HepG2 (cell line): ENCODE data around the gene WDR54. TPM values are rescaled to one million over a fixed set of nuclear protein-coding genes. Genes with fewer than 3 reads are reported as not detected.
A peak's percentile ranks its signal among the peaks of the same experiment; 100 is the strongest.

Source experiments
- ELF4 ChIP-seq: sonication (generic); formaldehyde crosslinking; IDR thresholded peaks from 2 replicates; pipeline ENCODE4 v1.5.0; 2020; ENCODE audit warnings: missing genetic modification reagents, mild to moderate bottlenecking, moderate library complexity, borderline replicate concordance
- FOXO1 ChIP-seq: sonication (generic); formaldehyde crosslinking; IDR thresholded peaks from 2 replicates; pipeline ENCODE4 v1.4.0; 2020; ENCODE audit warnings: missing genetic modification reagents
- KDM6A ChIP-seq: IDR thresholded peaks from 2 replicates; pipeline ENCODE4 v1.6.1; 2016; ENCODE audit warnings: low read depth
- POLR2G ChIP-seq: fragments of 200-400 bp; formaldehyde crosslinking; IDR thresholded peaks from 2 replicates; pipeline ENCODE4 v1.6.1; 2018; ENCODE audit warnings: mild to moderate bottlenecking, low read depth, low read length, moderate library complexity
- TBL1XR1 ChIP-seq: fragments of 150-350 bp; IDR thresholded peaks from 2 replicates; pipeline ENCODE4 v1.6.1; 2014; ENCODE audit warnings: borderline replicate concordance, low read length; ENCODE audit not compliant: partially characterized antibody
- TBX3 ChIP-seq: fragments of 450-650 bp; IDR thresholded peaks from 2 replicates; pipeline ENCODE4 v1.6.1; 2017; ENCODE audit warnings: antibody characterized with exemption, mild to moderate bottlenecking, inconsistent platforms, borderline replicate concordance
- TEAD3 ChIP-seq: optimal IDR thresholded peaks from 2 replicates; pipeline ENCODE3; 2016; ENCODE audit warnings: borderline replicate concordance
- ZBTB1 ChIP-seq: sonication (generic); formaldehyde crosslinking; IDR thresholded peaks from 2 replicates; pipeline ENCODE4 v1.4.0; 2020; ENCODE audit warnings: missing genetic modification reagents, borderline replicate concordance
- ZFP36L1 ChIP-seq: sonication (generic); formaldehyde crosslinking; IDR thresholded peaks from 2 replicates; pipeline ENCODE4 v1.8.0; 2022; ENCODE audit warnings: mild to moderate bottlenecking, missing genetic modification reagents, moderate library complexity
- ZNF543 ChIP-seq: sonication (generic); formaldehyde crosslinking; IDR thresholded peaks from 2 replicates; pipeline ENCODE4 v1.4.0; 2020; ENCODE audit warnings: mild to moderate bottlenecking, missing genetic modification reagents
- polyA plus RNA-seq, 8 experiments: library from polyadenylated mRNA; depleted of rRNA in 3 of 8; stranded (reverse) in 7 of 8; unstranded in 1 of 8; fragments of >200 nt; fragmentation: Illumina TruSeq in 4 of 8; extraction: Trizol in 4 of 8; gene quantifications; 2 replicates each; pipeline versions ENCODE4 v1.2.1 to v1.2.3, GENCODE V29; 2011 to 2016; ENCODE audit warnings: low read depth in 4 of 8, missing spikeins in 1 of 8, mixed read lengths in 1 of 8; ENCODE audit not compliant: insufficient read depth in 1 of 8
- total RNA-seq, 5 experiments: library from RNA; depleted of rRNA; stranded (reverse); fragments of >200 nt; fragmentation: Illumina TruSeq; extraction: Trizol; gene quantifications; 2 replicates each; pipeline ENCODE4 v1.2.3, GENCODE V29; 2016; ENCODE audit warnings: low read depth in 1 of 5
- TF ChIP-seq, protein P1 (sequence below): sonication (generic); formaldehyde crosslinking; IDR thresholded peaks from 2 replicates; pipeline ENCODE4 v1.4.0; 2020; ENCODE audit warnings: missing genetic modification reagents
- TF ChIP-seq, protein P2 (sequence below): sonication (generic); formaldehyde crosslinking; IDR thresholded peaks from 2 replicates; pipeline ENCODE4 v1.5.1; 2020; ENCODE audit warnings: missing genetic modification reagents, mild to moderate bottlenecking, borderline replicate concordance
- TF ChIP-seq, protein P3 (sequence below): IDR thresholded peaks from 2 replicates; pipeline ENCODE4 v1.6.1; 2018; ENCODE audit warnings: missing genetic modification reagents, mild to moderate bottlenecking, missing compliant biosample characterization
- TF ChIP-seq, protein P4 (sequence below): sonication (generic); formaldehyde crosslinking; IDR thresholded peaks from 2 replicates; pipeline ENCODE4 v1.8.0; 2022; ENCODE audit warnings: mild to moderate bottlenecking, missing genetic modification reagents, moderate library complexity
- TF ChIP-seq, protein P5 (sequence below): sonication (generic); formaldehyde crosslinking; IDR thresholded peaks from 2 replicates; pipeline ENCODE4 v1.4.0; 2020; ENCODE audit warnings: missing genetic modification reagents, mild to moderate bottlenecking, borderline replicate concordance
- TF ChIP-seq, protein P6 (sequence below): sonication (generic); formaldehyde crosslinking; IDR thresholded peaks from 2 replicates; pipeline ENCODE4 v1.5.0; 2020; ENCODE audit warnings: missing genetic modification reagents, mild to moderate bottlenecking, borderline replicate concordance

Gene WDR54
- total and polyA plus RNA-seq, 2 of the 13 experiments (the other 11 are each of a cell fraction or from before 2014, with no cell fraction given) = 2.0 to 17.3 TPM

DNA sequence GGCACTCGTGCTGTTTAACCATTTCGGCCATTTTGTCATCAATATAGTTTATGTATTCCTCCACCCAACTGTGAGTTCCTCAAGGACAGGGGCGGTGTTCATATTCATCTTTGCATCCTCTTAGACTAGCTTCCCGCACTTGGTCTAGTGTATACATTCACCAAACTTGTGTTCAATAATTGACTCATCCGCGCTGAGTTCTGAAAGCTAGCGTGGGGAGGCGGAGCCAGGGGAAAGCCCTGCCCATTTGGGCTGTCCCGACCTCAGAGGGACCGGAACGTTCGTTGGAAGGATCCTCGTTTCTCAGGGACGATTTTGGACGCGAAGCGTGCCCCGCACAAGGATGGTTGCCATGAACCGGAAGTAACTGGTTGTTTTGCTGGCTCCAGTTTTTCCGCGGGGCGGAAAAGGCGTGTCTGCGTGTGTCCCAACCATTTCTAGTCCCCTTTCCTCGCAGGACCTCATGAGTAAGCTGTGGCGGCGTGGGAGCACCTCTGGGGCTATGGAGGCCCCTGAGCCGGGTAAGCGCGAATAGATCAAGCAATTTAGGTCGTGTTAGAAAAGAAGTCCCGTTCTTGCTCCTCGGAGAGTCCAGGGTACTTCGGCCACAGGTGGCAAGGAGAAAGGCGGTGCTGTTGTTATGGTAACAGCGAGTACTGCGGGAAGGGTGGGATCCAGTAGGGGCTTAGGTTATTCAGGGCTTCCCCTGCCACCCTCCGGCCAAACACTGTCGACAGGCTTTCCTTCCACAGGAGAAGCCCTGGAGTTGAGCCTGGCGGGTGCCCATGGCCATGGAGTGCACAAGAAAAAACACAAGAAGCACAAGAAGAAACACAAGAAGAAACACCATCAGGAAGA is 33.4 kb downstream of the WDR54 start, which contains the start of gene INO80B (continued):
- peak; percentile 8; the same call in 1 of the 2 replicates for TF ChIP-seq TBX3
- peak; percentile 85 for TF ChIP-seq ZNF543
- TF ChIP-seq, protein P1, sequence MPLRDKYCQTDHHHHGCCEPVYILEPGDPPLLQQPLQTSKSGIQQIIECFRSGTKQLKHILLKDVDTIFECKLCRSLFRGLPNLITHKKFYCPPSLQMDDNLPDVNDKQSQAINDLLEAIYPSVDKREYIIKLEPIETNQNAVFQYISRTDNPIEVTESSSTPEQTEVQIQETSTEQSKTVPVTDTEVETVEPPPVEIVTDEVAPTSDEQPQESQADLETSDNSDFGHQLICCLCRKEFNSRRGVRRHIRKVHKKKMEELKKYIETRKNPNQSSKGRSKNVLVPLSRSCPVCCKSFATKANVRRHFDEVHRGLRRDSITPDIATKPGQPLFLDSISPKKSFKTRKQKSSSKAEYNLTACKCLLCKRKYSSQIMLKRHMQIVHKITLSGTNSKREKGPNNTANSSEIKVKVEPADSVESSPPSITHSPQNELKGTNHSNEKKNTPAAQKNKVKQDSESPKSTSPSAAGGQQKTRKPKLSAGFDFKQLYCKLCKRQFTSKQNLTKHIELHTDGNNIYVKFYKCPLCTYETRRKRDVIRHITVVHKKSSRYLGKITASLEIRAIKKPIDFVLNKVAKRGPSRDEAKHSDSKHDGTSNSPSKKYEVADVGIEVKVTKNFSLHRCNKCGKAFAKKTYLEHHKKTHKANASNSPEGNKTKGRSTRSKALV = no peak
- peak; percentile 91 for TF ChIP-seq FOXO1 (CRISPR knock-in tag)
- TF ChIP-seq, protein P2, sequence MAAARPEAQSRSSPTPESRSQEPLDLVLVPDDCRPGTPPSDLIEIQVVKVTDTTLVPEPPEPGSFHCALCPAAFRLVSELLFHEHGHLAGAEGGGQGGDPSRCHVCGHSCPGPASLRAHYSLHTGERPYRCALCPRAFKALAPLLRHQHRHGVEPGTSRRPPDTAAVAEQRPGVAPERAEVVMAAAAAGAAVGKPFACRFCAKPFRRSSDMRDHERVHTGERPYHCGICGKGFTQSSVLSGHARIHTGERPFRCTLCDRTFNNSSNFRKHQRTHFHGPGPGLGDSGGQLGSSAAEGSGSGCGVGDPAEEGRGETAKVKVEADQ (CRISPR knock-in tag) = peak; percentile 94
- peak; percentile 76 for TF ChIP-seq POLR2G
- peak; percentile 49; the same call in 1 of the 2 replicates for TF ChIP-seq ZFP36L1
- TF ChIP-seq, protein P3, sequence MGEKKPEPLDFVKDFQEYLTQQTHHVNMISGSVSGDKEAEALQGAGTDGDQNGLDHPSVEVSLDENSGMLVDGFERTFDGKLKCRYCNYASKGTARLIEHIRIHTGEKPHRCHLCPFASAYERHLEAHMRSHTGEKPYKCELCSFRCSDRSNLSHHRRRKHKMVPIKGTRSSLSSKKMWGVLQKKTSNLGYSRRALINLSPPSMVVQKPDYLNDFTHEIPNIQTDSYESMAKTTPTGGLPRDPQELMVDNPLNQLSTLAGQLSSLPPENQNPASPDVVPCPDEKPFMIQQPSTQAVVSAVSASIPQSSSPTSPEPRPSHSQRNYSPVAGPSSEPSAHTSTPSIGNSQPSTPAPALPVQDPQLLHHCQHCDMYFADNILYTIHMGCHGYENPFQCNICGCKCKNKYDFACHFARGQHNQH (CRISPR knock-in tag) = peak; percentile 97
- TF ChIP-seq, protein P4, sequence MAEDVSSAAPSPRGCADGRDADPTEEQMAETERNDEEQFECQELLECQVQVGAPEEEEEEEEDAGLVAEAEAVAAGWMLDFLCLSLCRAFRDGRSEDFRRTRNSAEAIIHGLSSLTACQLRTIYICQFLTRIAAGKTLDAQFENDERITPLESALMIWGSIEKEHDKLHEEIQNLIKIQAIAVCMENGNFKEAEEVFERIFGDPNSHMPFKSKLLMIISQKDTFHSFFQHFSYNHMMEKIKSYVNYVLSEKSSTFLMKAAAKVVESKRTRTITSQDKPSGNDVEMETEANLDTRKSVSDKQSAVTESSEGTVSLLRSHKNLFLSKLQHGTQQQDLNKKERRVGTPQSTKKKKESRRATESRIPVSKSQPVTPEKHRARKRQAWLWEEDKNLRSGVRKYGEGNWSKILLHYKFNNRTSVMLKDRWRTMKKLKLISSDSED (CRISPR knock-in tag) = no peak
- TF ChIP-seq ZBTB1 (CRISPR knock-in tag) = no peak
- TF ChIP-seq TBL1XR1 = peak; percentile 86
- no peak for TF ChIP-seq KDM6A (CRISPR knock-in tag)
- TF ChIP-seq TEAD3 (CRISPR knock-in tag) = peak; percentile 85
- TF ChIP-seq, protein P5, sequence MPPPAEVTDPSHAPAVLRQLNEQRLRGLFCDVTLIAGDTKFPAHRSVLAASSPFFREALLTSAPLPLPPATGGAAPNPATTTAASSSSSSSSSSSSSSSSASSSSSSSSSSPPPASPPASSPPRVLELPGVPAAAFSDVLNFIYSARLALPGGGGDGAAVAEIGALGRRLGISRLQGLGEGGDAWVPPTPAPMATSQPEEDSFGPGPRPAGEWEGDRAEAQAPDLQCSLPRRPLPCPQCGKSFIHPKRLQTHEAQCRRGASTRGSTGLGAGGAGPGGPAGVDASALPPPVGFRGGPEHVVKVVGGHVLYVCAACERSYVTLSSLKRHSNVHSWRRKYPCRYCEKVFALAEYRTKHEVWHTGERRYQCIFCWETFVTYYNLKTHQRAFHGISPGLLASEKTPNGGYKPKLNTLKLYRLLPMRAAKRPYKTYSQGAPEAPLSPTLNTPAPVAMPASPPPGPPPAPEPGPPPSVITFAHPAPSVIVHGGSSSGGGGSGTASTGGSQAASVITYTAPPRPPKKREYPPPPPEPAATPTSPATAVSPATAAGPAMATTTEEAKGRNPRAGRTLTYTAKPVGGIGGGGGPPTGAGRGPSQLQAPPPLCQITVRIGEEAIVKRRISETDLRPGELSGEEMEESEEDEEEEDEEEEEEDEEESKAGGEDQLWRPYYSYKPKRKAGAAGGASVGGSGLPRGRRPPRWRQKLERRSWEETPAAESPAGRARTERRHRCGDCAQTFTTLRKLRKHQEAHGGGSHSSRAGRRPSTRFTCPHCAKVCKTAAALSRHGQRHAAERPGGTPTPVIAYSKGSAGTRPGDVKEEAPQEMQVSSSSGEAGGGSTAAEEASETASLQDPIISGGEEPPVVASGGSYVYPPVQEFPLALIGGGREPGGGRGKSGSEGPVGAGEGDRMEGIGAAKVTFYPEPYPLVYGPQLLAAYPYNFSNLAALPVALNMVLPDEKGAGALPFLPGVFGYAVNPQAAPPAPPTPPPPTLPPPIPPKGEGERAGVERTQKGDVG (CRISPR knock-in tag) = peak; percentile 93; the same call in 1 of the 2 replicates
- TF ChIP-seq, protein P6, sequence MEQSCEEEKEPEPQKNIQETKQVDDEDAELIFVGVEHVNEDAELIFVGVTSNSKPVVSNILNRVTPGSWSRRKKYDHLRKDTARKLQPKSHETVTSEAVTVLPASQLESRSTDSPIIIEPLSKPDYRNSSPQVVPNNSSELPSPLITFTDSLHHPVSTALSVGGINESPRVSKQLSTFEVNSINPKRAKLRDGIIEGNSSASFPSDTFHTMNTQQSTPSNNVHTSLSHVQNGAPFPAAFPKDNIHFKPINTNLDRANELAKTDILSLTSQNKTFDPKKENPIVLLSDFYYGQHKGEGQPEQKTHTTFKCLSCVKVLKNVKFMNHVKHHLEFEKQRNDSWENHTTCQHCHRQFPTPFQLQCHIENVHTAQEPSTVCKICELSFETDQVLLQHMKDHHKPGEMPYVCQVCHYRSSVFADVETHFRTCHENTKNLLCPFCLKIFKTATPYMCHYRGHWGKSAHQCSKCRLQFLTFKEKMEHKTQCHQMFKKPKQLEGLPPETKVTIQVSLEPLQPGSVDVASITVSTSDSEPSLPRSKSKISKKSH (CRISPR knock-in tag) = peak; percentile 80
- peak; percentile 96 for TF ChIP-seq ELF4
